Caco-2 (cell line): ENCODE data around the gene CACNA1A. TPM values are rescaled to one million over a fixed set of nuclear protein-coding genes. Genes with fewer than 3 reads are reported as not detected.

Experiments used
- BruUV-seq: library from RNA; stranded (reverse); fragments of 400-500 nt; replicated peaks from 2 replicates; lab custom pipeline; 2021; lab: Mats Ljungman, UMichigan
- CTCF ChIA-PET: fragments of 300-600 bp; sonication (Branson Sonifier 250); formaldehyde crosslinking; loops from one replicate; lab custom pipeline; 2022; ENCODE audit warnings: antibody characterized with exemption; lab: Charles Lee
- POLR2A ChIA-PET: fragments of 300-600 bp; sonication (Branson Sonifier 250); formaldehyde crosslinking; loops from one replicate; lab custom pipeline; 2022; ENCODE audit warnings: antibody characterized with exemption; lab: Charles Lee
- DNase-seq, 2 experiments: peaks; one replicate each; pipeline versions ENCODE4 v3.0.0 to v3.0.0-alpha.2; 2020 to 2022
- H3K27me3 ChIP-seq: replicated peaks from 2 replicates; pipeline ENCODE4 v1.6.0; 2011; ENCODE audit warnings: low read length; ENCODE audit not compliant: control insufficient read depth, insufficient read depth
- H3K36me3 ChIP-seq: 2 replicates; pipeline ENCODE4 v1.5.1; 2011; ENCODE audit warnings: low read length; ENCODE audit not compliant: control insufficient read depth, insufficient read depth
- H3K4me1 ChIP-seq: fragments of 250-450 bp; sonication (Bioruptor Pico); 2 replicates; pipeline ENCODE4 v1.5.1; 2020; ENCODE audit warnings: mild to moderate bottlenecking
- H3K4me3 ChIP-seq: 2 replicates; pipeline ENCODE4 v1.5.1; 2011; ENCODE audit warnings: low read depth, mild to moderate bottlenecking, control low read depth, low read length
- H3K9me3 ChIP-seq: fragments of 250-450 bp; sonication (Bioruptor Pico); 2 replicates; pipeline ENCODE4 v1.5.1; 2020; ENCODE audit warnings: mild to moderate bottlenecking, moderate library complexity
- H3K27ac Mint-ChIP-seq: one replicate; pipeline ENCODE4 v1.8.0; 2022; ENCODE audit warnings: mixed read lengths; ENCODE audit not compliant: unreplicated experiment
- H3K27me3 Mint-ChIP-seq: one replicate; pipeline ENCODE4 v1.8.0; 2022; ENCODE audit warnings: mixed read lengths; ENCODE audit not compliant: insufficient read depth, unreplicated experiment
- H3K36me3 Mint-ChIP-seq: one replicate; pipeline ENCODE4 v1.8.0; 2022; ENCODE audit warnings: mild to moderate bottlenecking, mixed read lengths; ENCODE audit not compliant: insufficient read depth, unreplicated experiment
- H3K4me1 Mint-ChIP-seq: one replicate; pipeline ENCODE4 v1.8.0; 2022; ENCODE audit warnings: low read depth, mixed read lengths; ENCODE audit not compliant: unreplicated experiment
- H3K4me3 Mint-ChIP-seq: one replicate; pipeline ENCODE4 v1.8.0; 2022; ENCODE audit warnings: mild to moderate bottlenecking, moderate library complexity, mixed read lengths; ENCODE audit not compliant: unreplicated experiment
- H3K9me3 Mint-ChIP-seq: one replicate; pipeline ENCODE4 v1.8.0; 2022; ENCODE audit warnings: mixed read lengths; ENCODE audit not compliant: unreplicated experiment
- CTCF ChIP-seq, 2 experiments: fragments of 200-600 bp in 1 of 2; IDR thresholded peaks; 1 replicate in 1 of 2; 2 replicates in 1 of 2; pipeline versions ENCODE4 v1.5.1 to v1.8.0; 2011 to 2022; ENCODE audit warnings: antibody characterized with exemption in 1 of 2, control low read depth in 1 of 2, inconsistent platforms in 1 of 2, low read depth in 1 of 2, low read length in 1 of 2, mild to moderate bottlenecking in 1 of 2, moderate library complexity in 1 of 2; ENCODE audit not compliant: insufficient read depth in 1 of 2, severe bottlenecking in 1 of 2, unreplicated experiment in 1 of 2
- intact Hi-C: fragments of 100-400 bp; cut with micrococcal nuclease; formaldehyde crosslinking; loops from one replicate; pipeline ENCODE4 v1.10.0; 2022; ENCODE audit not compliant: unreplicated experiment
- total RNA-seq: library from RNA; stranded (reverse); gene quantifications from 2 replicates; pipeline ENCODE4 v1.2.3, GENCODE V29; 2022

CACNA1A gene
- total RNA-seq, 1 experiment from 2014 or later = not detected

GRCh38 chr19:13356185-13356584 is 150.1 kb downstream of the CACNA1A start:
- DNase-seq = no peak
- no peaks in the 10 kb centered on the region for H3K36me3 ChIP-seq
- ChIA-PET CTCF (no interaction called here), POLR2A (interaction anchor here (0.6 kb wide), 1 partner anchor 91 kb away, joined by 8 read pairs; no protein-coding TSS in a partner anchor)
- H3K27me3 ChIP-seq = no peaks in the 10 kb centered on the region
- Mint-ChIP-seq H3K27ac (no peak overlapping the region), H3K4me1 (no peaks in the 10 kb centered on the region), H3K4me3 (no peak overlapping the region), H3K36me3 (no peaks in the 10 kb centered on the region), H3K27me3 (peaks cover 24% of the 10 kb centered on the region), H3K9me3 (no peaks in the 10 kb centered on the region)
- no peak for TF ChIP-seq CTCF (IDR thresholded peaks at IDR 0.05; ENCODE audit: insufficient read depth in 1 of 2, low read depth in 1 of 2, low read length in 1 of 2, severe bottlenecking in 1 of 2, unreplicated experiment in 1 of 2)
- intact Hi-C loops = no loop called here
- BruUV-seq = no TSS peak
- no peaks in the 10 kb centered on the region for H3K9me3 ChIP-seq
- H3K4me1 ChIP-seq = no peaks in the 10 kb centered on the region
- no peak overlapping the region for H3K4me3 ChIP-seq

GRCh38 chr19:13355356-13355755 is 150.9 kb downstream of the CACNA1A start:
- no peak for DNase-seq
- no TSS peak for BruUV-seq
- H3K9me3 Mint-ChIP-seq = no peaks in the 10 kb centered on the region
- no peak overlapping the region for H3K4me3 ChIP-seq
- H3K4me3 Mint-ChIP-seq = no peak overlapping the region
- H3K36me3 Mint-ChIP-seq = no peaks in the 10 kb centered on the region
- no peaks in the 10 kb centered on the region for H3K36me3 ChIP-seq
- intact Hi-C loops = no loop called here
- no peak overlapping the region for H3K27ac Mint-ChIP-seq
- peaks cover 24% of the 10 kb centered on the region for H3K27me3 Mint-ChIP-seq
- H3K4me1 ChIP-seq = no peaks in the 10 kb centered on the region
- TF ChIP-seq CTCF (IDR thresholded peaks at IDR 0.05; ENCODE audit: insufficient read depth in 1 of 2, low read depth in 1 of 2, low read length in 1 of 2, severe bottlenecking in 1 of 2, unreplicated experiment in 1 of 2) = no peak
- ChIA-PET CTCF (interaction anchor here (0.6 kb wide), 1 partner anchor 77 kb away, joined by 4 read pairs; no protein-coding TSS in a partner anchor), POLR2A (no interaction called here)
- H3K4me1 Mint-ChIP-seq = no peaks in the 10 kb centered on the region
- H3K27me3 ChIP-seq = no peaks in the 10 kb centered on the region
- no peaks in the 10 kb centered on the region for H3K9me3 ChIP-seq

- no peaks in the 10 kb centered on the region for H3K9me3 Mint-ChIP-seq
- no peaks in the 10 kb centered on the region for H3K27me3 ChIP-seq
- H3K27ac Mint-ChIP-seq = no peak overlapping the region
- no TSS peak for BruUV-seq
- CTCF ChIA-PET = no interaction called here
- no peak for DNase-seq
- TF ChIP-seq CTCF (IDR thresholded peaks at IDR 0.05; ENCODE audit: insufficient read depth in 1 of 2, low read depth in 1 of 2, low read length in 1 of 2, severe bottlenecking in 1 of 2, unreplicated experiment in 1 of 2) = no peak
- no peak overlapping the region for H3K4me3 ChIP-seq
- no peaks in the 10 kb centered on the region for H3K9me3 ChIP-seq
- H3K36me3 Mint-ChIP-seq = no peaks in the 10 kb centered on the region
- H3K4me3 Mint-ChIP-seq = no peak overlapping the region
- no peaks in the 10 kb centered on the region for H3K36me3 ChIP-seq
- H3K4me1 ChIP-seq = no peaks in the 10 kb centered on the region
- H3K4me1 Mint-ChIP-seq = no peaks in the 10 kb centered on the region
- peaks cover 21% of the 10 kb centered on the region for H3K27me3 Mint-ChIP-seq
- intact Hi-C loops = no loop called here
- POLR2A ChIA-PET = no interaction called here
Observed at GRCh38 chr19:13353625-13354024, 152.7 kb downstream of the CACNA1A start.
